MM.1S (cell line): Measurements from ENCODE around the gene MYOF.

Experiments
- DNase-seq: peaks from one replicate; pipeline ENCODE4 v3.0.0-alpha.2; 2015
- H2AFZ ChIP-seq: fragments of 300-600 bp; sonication (generic); 2 replicates; pipeline ENCODE4 v1.6.0; 2016; ENCODE audit warnings: antibody characterized with exemption, low read length
- H3F3A ChIP-seq: fragments of 300-600 bp; sonication (generic); 2 replicates; pipeline ENCODE4 v1.6.1; 2016; ENCODE audit warnings: mild to moderate bottlenecking, antibody characterized with exemption, low read length, moderate library complexity, mixed read lengths; ENCODE audit not compliant: insufficient read depth
- H3K27ac ChIP-seq: fragments of 300-600 bp; sonication (generic); 2 replicates; pipeline ENCODE4 v1.5.1; 2016; ENCODE audit warnings: mild to moderate bottlenecking, low read length
- H3K27me3 ChIP-seq: fragments of 300-600 bp; sonication (generic); replicated peaks from 2 replicates; pipeline ENCODE4 v1.6.0; 2016; ENCODE audit warnings: low read length; ENCODE audit not compliant: insufficient read depth
- H3K36me3 ChIP-seq: fragments of 300-600 bp; sonication (generic); replicated peaks from 2 replicates; pipeline ENCODE4 v1.6.1; 2016; ENCODE audit warnings: mild to moderate bottlenecking, low read length, mixed read lengths; ENCODE audit not compliant: insufficient read depth
- H3K4me1 ChIP-seq: fragments of 300-600 bp; sonication (generic); 2 replicates; pipeline ENCODE4 v1.6.1; 2016; ENCODE audit warnings: low read length, mixed read lengths
- H3K4me2 ChIP-seq: fragments of 300-600 bp; sonication (generic); 2 replicates; pipeline ENCODE4 v1.6.0; 2016; ENCODE audit warnings: low read depth, low read length
- H3K4me3 ChIP-seq: fragments of 300-600 bp; sonication (generic); 2 replicates; pipeline ENCODE4 v1.5.1; 2016; ENCODE audit warnings: low read length, mixed read lengths
- H3K79me2 ChIP-seq: fragments of 300-600 bp; sonication (generic); 2 replicates; pipeline ENCODE4 v1.6.1; 2016; ENCODE audit warnings: mixed run types, low read length, mixed read lengths
- H3K9ac ChIP-seq: fragments of 300-600 bp; sonication (generic); 2 replicates; pipeline ENCODE4 v1.6.1; 2016; ENCODE audit warnings: low read length, mixed read lengths
- H3K9me2 ChIP-seq: fragments of 300-600 bp; sonication (generic); replicated peaks from 2 replicates; pipeline ENCODE4 v1.6.1; 2016; ENCODE audit warnings: mild to moderate bottlenecking, low read length, mixed read lengths; ENCODE audit not compliant: insufficient read depth
- H3K9me3 ChIP-seq: fragments of 300-600 bp; sonication (generic); replicated peaks from 2 replicates; pipeline ENCODE4 v1.6.1; 2016; ENCODE audit warnings: mild to moderate bottlenecking, low read length, mixed read lengths; ENCODE audit not compliant: insufficient read depth
- H4K20me1 ChIP-seq: fragments of 300-600 bp; sonication (generic); 2 replicates; pipeline ENCODE4 v1.6.1; 2016; ENCODE audit warnings: mild to moderate bottlenecking, low read length, moderate library complexity, mixed read lengths; ENCODE audit not compliant: insufficient read depth
- CTCF ChIP-seq: fragments of 300-600 bp; sonication (generic); IDR thresholded peaks from 2 replicates; pipeline ENCODE4 v1.5.1; 2016; ENCODE audit warnings: antibody characterized with exemption, low read length, mixed read lengths
- EZH2 ChIP-seq: fragments of 300-600 bp; sonication (generic); optimal IDR thresholded peaks from 2 replicates; pipeline ENCODE3; 2017; ENCODE audit warnings: low read depth, mild to moderate bottlenecking, antibody characterized with exemption, low read length, mixed read lengths
- EZH2phosphoT487 ChIP-seq: fragments of 300-600 bp; sonication (generic); IDR thresholded peaks from 2 replicates; pipeline ENCODE4 v1.6.1; 2018; ENCODE audit warnings: antibody characterized with exemption, low read length

The MYOF gene

GRCh38 chr10:93464776-93465388 lies 17.3 kb downstream of the MYOF start:
- H3K27me3 ChIP-seq = no peaks in the 10 kb centered on the region
- no peak overlapping the region for H2AFZ ChIP-seq
- no peak overlapping the region for H3K4me2 ChIP-seq
- TF ChIP-seq EZH2phosphoT487 (no peak), CTCF (no peak), EZH2 (no peak)
- DNase-seq = no peak
- no peak overlapping the region for H3K27ac ChIP-seq
- no peak overlapping the region for H3K4me3 ChIP-seq
- no peaks in the 10 kb centered on the region for H3F3A ChIP-seq
- H3K36me3 ChIP-seq = no peaks in the 10 kb centered on the region
- H3K9me2 ChIP-seq = no peaks in the 10 kb centered on the region
- no peaks in the 10 kb centered on the region for H3K4me1 ChIP-seq
- H3K79me2 ChIP-seq = no peaks in the 10 kb centered on the region
- H3K9me3 ChIP-seq = no peaks in the 10 kb centered on the region
- H3K9ac ChIP-seq = no peak overlapping the region
- no peaks in the 10 kb centered on the region for H4K20me1 ChIP-seq

- Histone ChIP-seq H3K9me2 (no peaks in the 10 kb centered on the region), H4K20me1 (no peaks in the 10 kb centered on the region), H3K4me1 (no peaks in the 10 kb centered on the region), H3K27ac (no peak overlapping the region), H3K4me2 (no peak overlapping the region), H3K9ac (no peak overlapping the region), H3F3A (no peaks in the 10 kb centered on the region), H3K79me2 (no peaks in the 10 kb centered on the region), H3K36me3 (no peaks in the 10 kb centered on the region), H3K4me3 (no peak overlapping the region), H3K9me3 (no peaks in the 10 kb centered on the region), H3K27me3 (no peaks in the 10 kb centered on the region), H2AFZ (no peak overlapping the region)
- no peak for TF ChIP-seq EZH2
- no peak for DNase-seq
These were observed 18.2 kb downstream of the MYOF start for GRCh38 chr10:93463723-93464476.

- Histone ChIP-seq H3F3A (no peaks in the 10 kb centered on the region), H3K27me3 (no peaks in the 10 kb centered on the region), H3K9ac (no peak overlapping the region), H3K4me1 (no peaks in the 10 kb centered on the region), H3K27ac (no peak overlapping the region), H3K4me2 (no peak overlapping the region), H3K4me3 (no peak overlapping the region), H2AFZ (no peak overlapping the region), H3K36me3 (no peaks in the 10 kb centered on the region), H3K9me2 (no peaks in the 10 kb centered on the region), H4K20me1 (no peaks in the 10 kb centered on the region), H3K9me3 (no peaks in the 10 kb centered on the region), H3K79me2 (no peaks in the 10 kb centered on the region)
- no peak for DNase-seq
- TF ChIP-seq EZH2 = no peak
- TF ChIP-seq CTCF = no peak
- TF ChIP-seq EZH2phosphoT487 = no peak
These were observed 19.3 kb downstream of the MYOF start for GRCh38 chr10:93462881-93463280.

- no peaks in the 10 kb centered on the region for H3K9me2 ChIP-seq
- no peak overlapping the region for H2AFZ ChIP-seq
- H3K27ac ChIP-seq = no peak overlapping the region
- H3K36me3 ChIP-seq = no peaks in the 10 kb centered on the region
- H3K27me3 ChIP-seq = no peaks in the 10 kb centered on the region
- no peak overlapping the region for H3K4me3 ChIP-seq
- H4K20me1 ChIP-seq = no peaks in the 10 kb centered on the region
- no peak overlapping the region for H3K4me2 ChIP-seq
- H3K4me1 ChIP-seq = no peaks in the 10 kb centered on the region
- H3K9ac ChIP-seq = no peak overlapping the region
- no peaks in the 10 kb centered on the region for H3K79me2 ChIP-seq
- no peaks in the 10 kb centered on the region for H3K9me3 ChIP-seq
- no peak for DNase-seq
- H3F3A ChIP-seq = no peaks in the 10 kb centered on the region
- TF ChIP-seq CTCF = no peak
- no peak for TF ChIP-seq EZH2phosphoT487
- no peak for TF ChIP-seq EZH2
These were observed 19.8 kb downstream of the MYOF start for GRCh38 chr10:93462371-93462770.
